ENCODE measurements around the gene CSH2.

The CSH2 gene

DNA sequence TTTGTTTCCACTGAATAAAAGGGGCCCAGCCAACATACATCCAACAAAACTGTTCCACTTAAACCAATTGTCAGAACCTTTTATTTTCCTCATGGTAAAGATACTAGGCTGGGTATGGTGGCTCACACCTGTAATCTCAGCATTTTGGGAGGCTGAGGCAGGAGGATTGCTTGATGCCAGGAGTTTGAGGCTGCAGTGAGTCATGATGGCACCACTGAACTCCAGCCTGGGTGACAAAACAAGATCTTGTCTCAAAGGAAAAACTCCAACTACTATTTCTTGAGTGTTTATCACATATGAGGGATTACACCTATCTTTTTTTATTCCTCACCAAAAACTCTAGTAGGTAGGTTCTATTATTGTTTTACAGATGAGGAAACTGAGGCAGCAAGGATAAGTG lies 50.9 kb downstream of the CSH2 start:
- no peaks in the 10 kb centered on the region for H3K36me3 ChIP-seq (ENCODE audit: control insufficient read depth, insufficient read depth, low read length)
- TF ChIP-seq, protein P1, sequence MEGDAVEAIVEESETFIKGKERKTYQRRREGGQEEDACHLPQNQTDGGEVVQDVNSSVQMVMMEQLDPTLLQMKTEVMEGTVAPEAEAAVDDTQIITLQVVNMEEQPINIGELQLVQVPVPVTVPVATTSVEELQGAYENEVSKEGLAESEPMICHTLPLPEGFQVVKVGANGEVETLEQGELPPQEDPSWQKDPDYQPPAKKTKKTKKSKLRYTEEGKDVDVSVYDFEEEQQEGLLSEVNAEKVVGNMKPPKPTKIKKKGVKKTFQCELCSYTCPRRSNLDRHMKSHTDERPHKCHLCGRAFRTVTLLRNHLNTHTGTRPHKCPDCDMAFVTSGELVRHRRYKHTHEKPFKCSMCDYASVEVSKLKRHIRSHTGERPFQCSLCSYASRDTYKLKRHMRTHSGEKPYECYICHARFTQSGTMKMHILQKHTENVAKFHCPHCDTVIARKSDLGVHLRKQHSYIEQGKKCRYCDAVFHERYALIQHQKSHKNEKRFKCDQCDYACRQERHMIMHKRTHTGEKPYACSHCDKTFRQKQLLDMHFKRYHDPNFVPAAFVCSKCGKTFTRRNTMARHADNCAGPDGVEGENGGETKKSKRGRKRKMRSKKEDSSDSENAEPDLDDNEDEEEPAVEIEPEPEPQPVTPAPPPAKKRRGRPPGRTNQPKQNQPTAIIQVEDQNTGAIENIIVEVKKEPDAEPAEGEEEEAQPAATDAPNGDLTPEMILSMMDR (IDR thresholded peaks at IDR 0.05), result no peak

More for the DNA sequence above, 50.9 kb downstream of the CSH2 start:
- Histone ChIP-seq H2AFZ (no peak overlapping the region), H3K27me3 (ENCODE audit: control insufficient read depth, insufficient read depth, low read length) (no peaks in the 10 kb centered on the region), H3K4me2 (ENCODE audit: low read length) (peak overlapping the region; percentile 24), H3K4me1 (no peaks in the 10 kb centered on the region), H3K9ac (no peak overlapping the region), H3K27ac (no peak overlapping the region), H3K4me3 (ENCODE audit: low read depth, low read length) (no peak overlapping the region), H3K79me2 (peaks cover 10% of the 10 kb centered on the region), H3K9me3 (ENCODE audit: control insufficient read depth, low read length) (no peaks in the 10 kb centered on the region)

Measured in parathyroid adenoma (tissue), 2 donors.